ENCODE data around the gene EIF3I. TPM values are rescaled to one million over a fixed set of nuclear protein-coding genes. Genes with fewer than 3 reads are reported as not detected.

Gene EIF3I
- 267 to 287 TPM (median 277 TPM) in 5 replicates for total RNA-seq (2022; extraction: Qiagen RNA extraction)

GRCh38 chr1:32221980-32222755, at the start of gene EIF3I, which contains the start of gene TMEM234:
Gene EIF3I, plus strand, starts transcription at chr1:32222407. Its CDS starts 35 bp downstream, at chr1:32222442.
Gene TMEM234, minus strand, starts transcription at chr1:32222353. Its CDS starts 31 bp downstream, at chr1:32222322.

GRCh38 chr1:32179443-32180185, 42.6 kb upstream of the EIF3I start, which contains the start of gene TXLNA:
Gene TXLNA, plus strand, starts transcription at chr1:32179675. Its CDS starts 671 bp downstream, at chr1:32180346.

DNA sequence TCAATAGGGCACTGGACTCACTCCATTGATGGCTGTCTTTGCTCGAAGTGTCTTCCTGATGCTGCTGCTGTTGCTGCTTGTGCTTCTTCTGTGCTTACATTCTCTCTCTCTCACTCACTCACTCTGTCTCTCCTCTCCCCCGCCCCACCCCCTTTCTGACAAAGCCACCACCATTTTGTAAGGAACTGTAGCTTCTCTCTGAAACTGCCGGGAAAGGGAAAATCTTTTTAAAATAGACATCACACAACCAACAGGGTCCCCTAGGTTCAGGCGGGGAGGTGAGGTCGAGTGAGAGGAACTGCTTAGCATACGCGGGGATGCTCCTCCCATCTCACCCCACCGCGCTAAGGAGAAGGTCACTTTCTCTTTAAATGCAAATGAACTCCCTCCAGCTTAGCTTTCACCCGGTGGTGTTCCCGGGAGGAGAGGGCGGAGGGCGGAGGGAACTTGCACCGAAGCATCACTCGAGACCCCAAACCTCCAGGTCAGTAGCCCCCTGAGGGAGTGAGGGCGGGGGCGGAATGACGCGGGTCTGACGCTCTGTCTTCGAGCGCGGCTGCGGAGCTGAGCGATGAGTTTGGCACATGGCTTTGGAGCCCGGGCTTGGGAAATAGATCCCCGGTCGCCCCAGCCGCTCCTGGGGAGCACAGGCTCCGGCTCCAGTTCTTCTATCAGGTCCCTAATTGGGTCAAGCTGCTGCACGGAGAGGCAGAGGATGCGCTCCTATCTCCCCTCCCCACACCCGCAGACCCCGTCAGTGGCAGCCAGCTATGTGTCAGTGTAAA, 21.8 kb upstream of the EIF3I start, which contains the start of gene CCDC28B:
Gene CCDC28B (plus strand): TSS at position 370 of the 785 bp plus-strand sequence. CDS start 1,341 bp downstream, outside the sequence.

GRCh38 chr1:32205401-32206370, 16.5 kb upstream of the EIF3I start, which contains the start of gene IQCC:
Gene IQCC, plus strand, starts transcription at chr1:32205671. Its CDS starts 11 bp downstream, at chr1:32205682.

DNA sequence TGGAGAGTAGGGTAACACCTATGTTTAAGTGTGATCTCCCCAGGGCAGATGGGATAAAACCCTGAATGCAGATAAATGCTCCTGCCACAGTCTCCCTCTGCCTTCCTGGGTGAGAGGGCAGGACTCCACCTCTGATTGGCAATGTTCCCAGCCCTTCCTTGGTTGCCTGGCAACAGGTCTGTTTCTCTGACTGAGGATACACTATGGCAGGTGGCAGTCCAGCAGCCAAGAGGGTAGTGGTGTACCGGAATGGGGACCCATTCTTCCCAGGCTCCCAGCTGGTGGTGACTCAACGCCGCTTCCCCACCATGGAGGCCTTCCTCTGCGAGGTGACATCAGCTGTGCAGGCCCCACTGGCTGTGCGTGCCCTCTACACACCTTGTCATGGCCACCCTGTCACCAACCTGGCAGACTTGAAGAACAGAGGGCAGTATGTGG, 13.3 kb upstream of the EIF3I start, which contains the start of gene DCDC2B:
Gene DCDC2B (plus strand): TSS at position 199 of the 438 bp plus-strand sequence. CDS start 5 bp downstream, at position 204.

GRCh38 chr1:32246888-32247273, 24.7 kb downstream of the EIF3I start, which contains the start of gene FAM167B:
Gene FAM167B, plus strand, starts transcription at chr1:32247222. Its CDS starts 200 bp downstream, at chr1:32247422.

GRCh38 chr1:32250893-32251716, 28.9 kb downstream of the EIF3I start, which contains the start of gene LCK:
Gene LCK, plus strand, starts transcription at chr1:32251265. Its CDS starts 23,065 bp downstream, at chr1:32274330.

Other genes with a start within 250 kb of the EIF3I start
- 126 to 142 TPM (median 130 TPM) in 5 replicates for gene KHDRBS1, start 208.5 kb upstream of the EIF3I start, total RNA-seq (2022; extraction: Qiagen RNA extraction)
- gene TMEM39B, start 149.5 kb upstream of the EIF3I start, total RNA-seq (2022; extraction: Qiagen RNA extraction), result 9.4 to 11.1 TPM (median 10.9 TPM) in 5 replicates
- 12.7 to 18.2 TPM (median 13.8 TPM) in 5 replicates for gene KPNA6, start 114.4 kb upstream of the EIF3I start, total RNA-seq (2022; extraction: Qiagen RNA extraction)
- 24.3 to 31.2 TPM (median 24.9 TPM) in 5 replicates for gene TXLNA, start 42.7 kb upstream of the EIF3I start, total RNA-seq (2022; extraction: Qiagen RNA extraction)
- gene CCDC28B, start 21.8 kb upstream of the EIF3I start, total RNA-seq (2022; extraction: Qiagen RNA extraction), result 1.6 to 2.0 TPM (median 1.8 TPM) in 5 replicates
- gene IQCC, start 16.7 kb upstream of the EIF3I start, total RNA-seq (2022; extraction: Qiagen RNA extraction), result 1.4 to 2.1 TPM (median 1.8 TPM) in 5 replicates
- gene DCDC2B, start 13.3 kb upstream of the EIF3I start, total RNA-seq (2022; extraction: Qiagen RNA extraction), result not detected in 5 replicates
- gene TMEM234, start 54 bp upstream of the EIF3I start, total RNA-seq (2022; extraction: Qiagen RNA extraction), result 7.3 to 9.4 TPM (median 8.8 TPM) in 5 replicates
- 0.29 to 0.88 TPM (median 0.45 TPM) in 5 replicates for gene FAM167B, start 24.8 kb downstream of the EIF3I start, total RNA-seq (2022; extraction: Qiagen RNA extraction)
- 0.06 to 0.09 TPM in 2 of 5 replicates, not detected in the others for gene LCK, start 28.9 kb downstream of the EIF3I start, total RNA-seq (2022; extraction: Qiagen RNA extraction)
- gene HDAC1, start 69.7 kb downstream of the EIF3I start, total RNA-seq (2022; extraction: Qiagen RNA extraction), result 47.4 to 53.3 TPM (median 52.0 TPM) in 5 replicates
- gene MARCKSL1, start 113.8 kb downstream of the EIF3I start, total RNA-seq (2022; extraction: Qiagen RNA extraction), result 55.2 to 71.9 TPM (median 64.9 TPM) in 5 replicates
- 1.8 to 3.6 TPM (median 3.3 TPM) in 5 replicates for gene FAM229A, start 140.1 kb downstream of the EIF3I start, total RNA-seq (2022; extraction: Qiagen RNA extraction)
- 0.29 TPM in 1 of 5 replicates, not detected in the others for gene TSSK3, start 140.1 kb downstream of the EIF3I start, total RNA-seq (2022; extraction: Qiagen RNA extraction)
- 17.4 to 21.0 TPM (median 19.9 TPM) in 5 replicates for gene BSDC1, start 172.0 kb downstream of the EIF3I start, total RNA-seq (2022; extraction: Qiagen RNA extraction)
- gene ZBTB8B, start 242.7 kb downstream of the EIF3I start, total RNA-seq (2022; extraction: Qiagen RNA extraction), result 0.01 TPM in 4 of 5 replicates, not detected in the other